ENCODE measurements around the gene LHFPL3.

LHFPL3 gene

GRCh38 chr7:104914421-104914820 is 586.0 kb downstream of the LHFPL3 start:
- DNase-seq (no peak), ATAC-seq (ENCODE audit: insufficient read depth, low read depth) (no peak)
- no peaks in the 10 kb centered on the region for H3K4me1 ChIP-seq (ENCODE audit: insufficient read depth, low read length)
- H3K9me3 ChIP-seq (ENCODE audit: insufficient read depth, low read length, severe bottlenecking): no peaks in the 10 kb centered on the region
- no peak overlapping the region for H2AFZ ChIP-seq (ENCODE audit: low read depth, low read length)
- H3K4me2 ChIP-seq (ENCODE audit: insufficient read depth, low read length): no peak overlapping the region
- H3K4me3 ChIP-seq (ENCODE audit: low read depth in 1 of 2, low read length in 2 of 2): no peak overlapping the region
- no peaks in the 10 kb centered on the region for H3K36me3 ChIP-seq (ENCODE audit: insufficient read depth, low read length)
- H3K79me2 ChIP-seq (ENCODE audit: insufficient read depth, low read length): no peaks in the 10 kb centered on the region
- no peak overlapping the region for H3K9ac ChIP-seq (ENCODE audit: low read depth, low read length)
- peaks cover 6% of the 10 kb centered on the region for H3K27me3 ChIP-seq (ENCODE audit: insufficient read depth, low read length, poor library complexity)
- no peaks in the 10 kb centered on the region for H4K20me1 ChIP-seq (ENCODE audit: insufficient read depth, low read length)
- H3K27ac ChIP-seq (ENCODE audit: low read length): no peak overlapping the region
- no peak for TF ChIP-seq CTCF (IDR thresholded peaks at IDR 0.05; ENCODE audit: borderline replicate concordance, extremely low read depth, low read length, poor library complexity, severe bottlenecking)
- TF ChIP-seq EZH2 (IDR thresholded peaks at IDR 0.05; ENCODE audit: borderline replicate concordance, low read depth, low read length, severe bottlenecking): no peak

- Histone ChIP-seq H3K4me3 (ENCODE audit: low read depth in 1 of 2, low read length in 2 of 2) (no peak overlapping the region), H3K4me2 (ENCODE audit: insufficient read depth, low read length) (no peak overlapping the region), H4K20me1 (ENCODE audit: insufficient read depth, low read length) (no peaks in the 10 kb centered on the region), H3K9me3 (ENCODE audit: insufficient read depth, low read length, severe bottlenecking) (no peaks in the 10 kb centered on the region), H3K9ac (ENCODE audit: low read depth, low read length) (no peak overlapping the region), H3K27me3 (ENCODE audit: insufficient read depth, low read length, poor library complexity) (peaks cover 3% of the 10 kb centered on the region), H3K36me3 (ENCODE audit: insufficient read depth, low read length) (no peaks in the 10 kb centered on the region), H3K4me1 (ENCODE audit: insufficient read depth, low read length) (no peaks in the 10 kb centered on the region), H3K27ac (ENCODE audit: low read length) (no peak overlapping the region), H3K79me2 (ENCODE audit: insufficient read depth, low read length) (no peaks in the 10 kb centered on the region), H2AFZ (ENCODE audit: low read depth, low read length) (no peak overlapping the region)
- TF ChIP-seq CTCF (IDR thresholded peaks at IDR 0.05; ENCODE audit: borderline replicate concordance, extremely low read depth, low read length, poor library complexity, severe bottlenecking) (no peak), EZH2 (IDR thresholded peaks at IDR 0.05; ENCODE audit: borderline replicate concordance, low read depth, low read length, severe bottlenecking) (no peak)
- DNase-seq (no peak), ATAC-seq (ENCODE audit: insufficient read depth, low read depth) (no peak)
Measured at GRCh38 chr7:104921596-104921995, 593.2 kb downstream of the LHFPL3 start.

- no peak overlapping the region for H3K27ac ChIP-seq (ENCODE audit: low read length)
- no peaks in the 10 kb centered on the region for H3K4me1 ChIP-seq (ENCODE audit: insufficient read depth, low read length)
- peaks cover 3% of the 10 kb centered on the region for H3K27me3 ChIP-seq (ENCODE audit: insufficient read depth, low read length, poor library complexity)
- DNase-seq (no peak), ATAC-seq (ENCODE audit: insufficient read depth, low read depth) (no peak)
- no peaks in the 10 kb centered on the region for H3K9me3 ChIP-seq (ENCODE audit: insufficient read depth, low read length, severe bottlenecking)
- H3K9ac ChIP-seq (ENCODE audit: low read depth, low read length): no peak overlapping the region
- no peaks in the 10 kb centered on the region for H3K79me2 ChIP-seq (ENCODE audit: insufficient read depth, low read length)
- no peak overlapping the region for H3K4me3 ChIP-seq (ENCODE audit: low read depth in 1 of 2, low read length in 2 of 2)
- no peak overlapping the region for H2AFZ ChIP-seq (ENCODE audit: low read depth, low read length)
- no peak overlapping the region for H3K4me2 ChIP-seq (ENCODE audit: insufficient read depth, low read length)
- H4K20me1 ChIP-seq (ENCODE audit: insufficient read depth, low read length): no peaks in the 10 kb centered on the region
- no peaks in the 10 kb centered on the region for H3K36me3 ChIP-seq (ENCODE audit: insufficient read depth, low read length)
- no peak for TF ChIP-seq CTCF (IDR thresholded peaks at IDR 0.05; ENCODE audit: borderline replicate concordance, extremely low read depth, low read length, poor library complexity, severe bottlenecking)
- no peak for TF ChIP-seq EZH2 (IDR thresholded peaks at IDR 0.05; ENCODE audit: borderline replicate concordance, low read depth, low read length, severe bottlenecking)
Measured at GRCh38 chr7:104922182-104923009, 594.0 kb downstream of the LHFPL3 start.
